Measurements from ENCODE around the gene KCNK7. TPM values are rescaled to one million over a fixed set of nuclear protein-coding genes. Genes with fewer than 3 reads are reported as not detected.
"Not testable (repeated sequence)": the region's sequence is repeated elsewhere in the genome, so short reads cannot be mapped to it uniquely, and the experiment has no call there.

Gene KCNK7
- total and polyA plus RNA-seq, 8 donors = 0.21 to 2.0 (median 0.48) TPM; not detected in 1

DNA sequence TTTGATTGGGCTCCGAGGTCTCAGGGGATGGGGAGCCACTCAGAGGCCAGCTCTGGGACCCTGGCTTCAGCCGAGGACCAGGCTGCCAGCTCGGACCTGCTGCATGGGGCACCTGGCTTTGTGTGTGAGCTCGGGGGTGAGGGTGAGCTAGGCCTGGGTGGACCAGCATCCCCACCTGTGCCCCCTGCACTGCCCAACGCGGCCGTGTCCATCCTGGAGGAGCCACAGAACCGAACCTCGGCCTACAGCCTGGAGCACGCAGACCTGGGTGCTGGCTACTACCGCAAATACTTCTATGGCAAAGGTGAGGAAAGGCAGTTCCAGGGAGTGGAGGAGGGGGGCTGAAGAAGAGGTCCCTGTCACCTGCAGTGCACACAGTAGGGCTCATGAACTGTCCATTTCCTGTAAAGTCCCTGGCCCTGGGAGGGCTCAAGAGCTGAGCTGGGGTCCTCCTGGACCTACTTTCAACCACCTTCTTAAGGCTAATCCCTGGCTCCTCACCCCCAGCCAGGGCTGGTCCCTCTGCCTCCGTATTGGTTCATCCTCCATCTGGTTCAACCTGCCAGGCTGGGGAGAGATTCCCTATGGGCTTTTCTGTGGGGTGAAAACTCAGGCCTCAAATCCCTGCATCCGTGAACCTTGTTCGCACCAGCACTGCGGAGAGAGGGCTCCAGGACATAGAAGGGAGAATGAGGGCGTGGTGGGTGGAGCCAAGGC, 45.9 kb upstream of the KCNK7 start:
- Histone ChIP-seq H3K36me3 (peaks cover 0 to 56% of the 10 kb centered on the region in 2 donors), H3K4me3 (peak overlapping the region; percentile 7 to 74), H3K27ac (peak overlapping the region; percentile 84 to 92), H3K27me3 (no peaks in the 10 kb centered on the region), H3K9me3 (no peaks in the 10 kb centered on the region), H3K4me1 (peaks cover 11 to 62% of the 10 kb centered on the region in 2 donors)
- no peak for DNase-seq
- intact Hi-C loops (cut with DNase I) = no loop called here
- ATAC-seq = no peak
- TF ChIP-seq CTCF (IDR thresholded peaks at IDR 0.05) = no peak

GRCh38 chr11:65640483-65641296, 45.1 kb upstream of the KCNK7 start:
- Histone ChIP-seq H3K36me3 (peaks cover 0 to 56% of the 10 kb centered on the region in 2 donors), H3K4me1 (peaks cover 11 to 62% of the 10 kb centered on the region in 2 donors), H3K27me3 (no peaks in the 10 kb centered on the region), H3K9me3 (no peaks in the 10 kb centered on the region), H3K27ac (peak overlapping the region; percentile 84 to 92), H3K4me3 (peak overlapping the region; percentile 7 to 74)
- no peak for TF ChIP-seq CTCF (IDR thresholded peaks at IDR 0.05)
- intact Hi-C loops (cut with DNase I) = no loop called here
- ATAC-seq (peak; percentile 13), DNase-seq (peak in 3 of 4 donors; percentile 36 to 92 (median 79))

DNA sequence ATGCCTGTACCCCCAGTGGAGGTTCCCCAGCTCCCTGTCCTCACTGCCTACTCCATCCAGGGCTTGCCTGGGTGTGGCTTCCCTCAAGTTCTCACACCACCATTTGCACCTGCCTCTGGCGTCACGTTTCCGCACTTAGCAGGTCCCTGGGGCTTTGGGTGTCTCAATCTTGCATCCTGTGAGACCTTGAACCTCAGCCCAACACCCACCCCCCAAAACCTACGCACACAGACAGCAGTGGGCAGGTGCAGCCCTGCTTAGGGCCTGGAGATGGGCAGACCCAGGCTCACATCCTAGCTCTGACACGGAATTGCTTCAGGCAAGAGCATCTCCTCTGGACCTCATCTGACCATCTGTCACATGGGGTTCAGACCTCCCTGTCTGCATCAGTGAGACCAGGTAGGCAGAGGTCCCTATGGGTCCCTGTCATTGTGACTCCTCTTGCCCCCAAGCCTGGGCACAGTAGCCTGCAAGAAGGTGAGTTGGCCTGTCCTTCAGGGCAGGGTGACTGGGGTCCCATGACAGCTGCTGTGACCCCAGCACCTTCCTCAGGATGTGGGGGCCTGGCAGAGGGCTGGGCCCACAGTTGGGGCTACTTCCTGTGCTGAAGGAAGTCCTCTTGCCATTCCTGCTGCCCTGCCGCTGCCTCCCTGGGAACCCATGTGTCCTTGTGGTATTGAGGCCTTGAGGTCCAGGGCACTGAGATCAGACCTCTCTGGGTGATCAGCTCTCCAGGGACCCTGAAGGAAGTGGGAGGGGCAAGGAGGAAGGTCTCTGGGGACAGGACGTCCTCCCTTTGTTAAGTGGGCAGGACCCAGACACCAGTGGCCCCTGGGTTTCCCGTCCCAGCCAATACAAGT, 44.3 kb upstream of the KCNK7 start:
- DNase-seq = peak in 1 of 4 donors; percentile 84
- H3K27me3 ChIP-seq = no peaks in the 10 kb centered on the region
- H3K9me3 ChIP-seq = no peaks in the 10 kb centered on the region
- TF ChIP-seq CTCF (IDR thresholded peaks at IDR 0.05) = no peak
- peaks cover 11 to 62% of the 10 kb centered on the region in 2 donors for H3K4me1 ChIP-seq
- intact Hi-C loops (cut with DNase I) = no loop called here
- peaks cover 0 to 56% of the 10 kb centered on the region in 2 donors for H3K36me3 ChIP-seq
- ATAC-seq = no peak
- peak overlapping the region; percentile 84 to 92 for H3K27ac ChIP-seq
- H3K4me3 ChIP-seq = peak overlapping the region in 1 of 2 donors; percentile 74

DNA sequence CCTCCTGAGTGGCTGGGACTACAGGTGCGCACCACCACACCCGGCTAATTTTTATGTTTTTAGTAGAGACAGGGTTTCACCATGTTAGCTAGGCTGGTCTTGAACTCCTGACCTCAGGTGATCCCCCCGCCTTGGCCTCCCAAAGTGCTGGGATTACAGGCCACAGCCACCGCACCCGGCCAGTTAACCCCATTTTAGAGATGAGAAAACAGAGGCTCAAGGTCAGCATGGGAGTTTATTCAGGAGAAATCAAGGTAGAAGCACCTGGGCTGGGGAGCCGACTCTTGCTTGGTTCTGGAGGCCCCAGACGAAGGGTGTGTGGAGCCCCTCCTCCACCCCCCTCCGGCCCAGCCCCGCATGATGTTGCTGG, 43.6 kb upstream of the KCNK7 start:
- H3K27me3 ChIP-seq; DNase-seq; intact Hi-C loops (cut with DNase I); ATAC-seq; H3K9me3 ChIP-seq: not testable (repeated sequence)
- Histone ChIP-seq H3K27ac (peak overlapping the region; percentile 84 to 92), H3K36me3 (peaks cover 0 to 56% of the 10 kb centered on the region in 2 donors), H3K4me1 (peaks cover 11 to 62% of the 10 kb centered on the region in 2 donors), H3K4me3 (peak overlapping the region; percentile 74 to 80)

GRCh38 chr11:65637794-65638419, 42.3 kb upstream of the KCNK7 start, which contains the start of gene SIPA1:
Gene SIPA1, plus strand, starts transcription at chr11:65638101. Its CDS starts 2,821 bp downstream, at chr11:65640922.
- intact Hi-C loops (cut with DNase I) = no loop called here
- peaks cover 11 to 59% of the 10 kb centered on the region in 2 donors for H3K4me1 ChIP-seq

More at GRCh38 chr11:65637794-65638419, 42.3 kb upstream of the KCNK7 start, which contains the start of gene SIPA1:
- no peaks in the 10 kb centered on the region for H3K27me3 ChIP-seq
- H3K9me3 ChIP-seq = no peaks in the 10 kb centered on the region
- peak within 1 kb of the TSS; percentile 84 to 92 for H3K27ac ChIP-seq
- no peak for TF ChIP-seq CTCF (IDR thresholded peaks at IDR 0.05)
- DNase-seq (peak; percentile 67 to 96 (median 82)), ATAC-seq (peak; percentile 93)
- H3K4me3 ChIP-seq = peak within 1 kb of the TSS; percentile 74 to 80
- peaks cover 0 to 60% of the 10 kb centered on the region in 2 donors for H3K36me3 ChIP-seq

Data from left lung (tissue), 10 donors.